GM18517 (cell line): ENCODE results near the gene CITED1.
A peak's percentile ranks its signal among the peaks of the same experiment; 100 is the strongest.
"Not testable (repeated sequence)": the region's sequence is repeated elsewhere in the genome, so short reads cannot be mapped to it uniquely, and the experiment has no call there.

Source experiments
- ATAC-seq: cut with Tn5 transposase; IDR thresholded peaks from one replicate; pipeline ENCODE4 v1.9.1; 2021; ENCODE audit warnings: mild to moderate bottlenecking, moderate library complexity; ENCODE audit not compliant: unreplicated experiment

The CITED1 gene

DNA sequence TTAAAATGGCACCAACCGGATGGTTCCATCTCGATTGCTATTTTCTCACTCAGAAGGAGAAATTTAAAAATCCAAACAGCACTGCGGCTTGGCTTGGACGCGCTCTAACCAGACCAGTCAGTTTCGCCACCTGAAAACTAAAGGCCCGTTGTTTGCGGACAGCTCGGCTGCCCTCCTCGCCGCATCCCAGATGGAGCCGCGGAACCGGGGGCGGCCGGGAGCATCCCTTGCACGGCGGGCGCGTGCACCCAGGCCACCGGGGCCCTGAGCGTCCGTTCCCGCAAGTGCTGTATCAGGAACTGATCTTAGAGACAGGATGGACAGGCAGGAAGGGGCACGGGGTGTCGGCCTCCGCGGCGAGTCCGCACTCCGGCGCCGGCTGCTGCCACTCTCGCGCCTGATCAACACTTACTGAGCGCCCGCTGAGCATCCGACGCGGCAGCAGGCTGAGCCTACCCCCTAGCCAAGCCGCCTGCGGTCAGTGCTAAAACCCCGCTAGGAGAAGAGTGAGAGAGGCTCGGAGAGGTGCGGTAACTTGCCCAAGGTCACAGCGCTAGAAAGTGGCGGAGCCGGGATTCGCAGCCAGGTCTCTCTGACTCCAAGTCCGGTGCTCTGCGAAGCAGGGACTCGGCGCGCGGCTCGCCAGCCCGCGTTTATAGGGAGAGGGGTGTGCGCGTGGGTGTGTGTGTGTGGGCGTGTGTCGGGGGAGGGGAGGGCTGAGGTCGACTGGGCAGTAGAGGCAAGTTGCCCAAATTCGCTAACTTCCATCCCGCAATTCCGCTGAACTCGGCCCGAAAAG lies at the start of gene CITED1:
Gene CITED1, minus strand, starts transcription at position 629 of the 799 bp plus-strand sequence. CDS start 3,045 bp downstream, outside the sequence.
- no peak for ATAC-seq

- no peak for ATAC-seq
Measured at GRCh38 chrX:72352786-72353185, 47.1 kb upstream of the CITED1 start.

DNA sequence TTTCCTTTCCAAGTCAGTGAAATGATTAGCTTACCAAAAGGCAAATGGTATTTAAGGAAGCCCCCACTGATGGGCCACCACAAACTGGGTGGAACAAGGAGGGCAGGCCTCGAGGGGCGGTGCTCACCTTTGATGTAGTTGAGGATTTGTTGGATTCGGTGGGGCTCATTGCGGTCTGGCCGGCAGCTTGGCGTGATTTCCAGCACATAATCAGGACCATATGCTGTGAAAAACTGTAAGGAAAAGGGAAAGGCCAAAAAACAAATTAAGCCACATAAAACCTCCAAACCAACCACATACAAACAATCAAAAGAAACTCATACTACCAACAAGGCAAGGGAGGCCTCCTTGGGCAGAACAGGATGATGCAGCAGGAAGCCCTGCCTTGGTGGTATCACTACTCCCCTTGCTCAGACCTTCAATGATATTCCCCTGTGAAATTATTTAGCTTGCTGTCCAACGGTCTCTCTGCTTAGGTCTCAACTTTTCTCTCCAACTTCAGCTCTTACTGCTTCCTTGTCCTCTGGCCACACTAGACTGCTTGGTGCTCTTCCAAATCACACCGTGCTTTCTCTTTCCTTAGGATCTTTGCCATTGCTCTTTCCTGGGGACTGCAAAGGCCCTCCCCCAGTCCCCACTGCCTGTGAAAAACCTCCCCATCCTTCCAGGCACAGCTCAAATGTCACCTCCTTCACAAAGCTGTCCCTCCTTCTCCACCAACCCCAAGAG lies 46.1 kb upstream of the CITED1 start:
- ATAC-seq: no peak

DNA sequence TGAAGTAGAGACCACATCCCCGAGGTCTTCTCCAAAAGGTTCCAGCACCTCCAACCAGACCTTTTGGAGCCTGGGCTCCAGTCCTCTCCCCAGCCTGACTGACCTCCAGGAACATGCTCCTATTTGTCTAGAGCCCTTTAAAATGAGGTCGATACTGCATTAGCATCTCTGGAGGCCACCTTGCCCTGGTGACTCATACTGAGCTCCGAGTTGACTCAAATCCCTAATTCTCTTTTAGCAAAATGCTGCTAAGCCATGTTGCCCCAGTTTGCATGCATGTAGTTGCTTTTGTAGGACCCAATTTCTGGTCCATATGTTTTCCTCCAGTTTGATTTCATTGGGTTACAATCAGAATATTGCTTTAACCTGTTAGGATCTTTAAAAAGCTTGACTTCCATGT lies 43.5 kb upstream of the CITED1 start:
- ATAC-seq: peak; percentile 92

DNA sequence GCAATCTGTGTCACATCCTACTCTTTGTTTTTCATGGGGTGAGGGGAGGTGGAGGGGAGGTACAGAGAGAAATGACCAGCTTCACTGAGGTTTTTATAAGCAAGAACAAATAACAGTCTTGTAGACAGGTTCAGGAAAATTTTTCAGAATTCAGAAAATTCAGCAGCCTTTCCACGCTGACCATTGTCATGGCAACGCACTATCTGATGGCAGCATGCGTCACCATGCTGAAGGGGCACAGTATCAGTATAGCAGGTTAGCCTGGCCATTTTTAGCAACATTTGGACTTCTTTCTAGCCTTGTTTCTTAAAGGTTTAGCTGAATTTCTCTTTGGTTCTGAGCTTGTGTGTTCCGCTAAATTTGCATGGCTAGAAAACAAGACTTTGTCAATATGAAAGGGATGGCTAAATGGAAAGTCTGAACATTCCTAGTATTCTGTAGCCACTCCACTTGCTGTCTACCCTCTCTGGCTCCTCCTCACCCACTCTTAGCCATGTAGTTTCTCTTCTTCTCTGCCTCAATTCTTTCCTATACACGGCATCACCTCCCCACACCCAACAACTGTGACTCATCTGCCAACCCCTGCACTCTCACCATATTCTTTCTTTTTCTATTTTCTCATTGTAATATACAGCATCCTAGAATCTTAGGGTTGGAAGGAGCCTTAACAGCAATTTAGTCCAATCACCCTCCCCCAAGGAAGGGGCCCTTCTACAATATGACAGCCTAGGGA lies 42.7 kb upstream of the CITED1 start:
- ATAC-seq: no peak

DNA sequence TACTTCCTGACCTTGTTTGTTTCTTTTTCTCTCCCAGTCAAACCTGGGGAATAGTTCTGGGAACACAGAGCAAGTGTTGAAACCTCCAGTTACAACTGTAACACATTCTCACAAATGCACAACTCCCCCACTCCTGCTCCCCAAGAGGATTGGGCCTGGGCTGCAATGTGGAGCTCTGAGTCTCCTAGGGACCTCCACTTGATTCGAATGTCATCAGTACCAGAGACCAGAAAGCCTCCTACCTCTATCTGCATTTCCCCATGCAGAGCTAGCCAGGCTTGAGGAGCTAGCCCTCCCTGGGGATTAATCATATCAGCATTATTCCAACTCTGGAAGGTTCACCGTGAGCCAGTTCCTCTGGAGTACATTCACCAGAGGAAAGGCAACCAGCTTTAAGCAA lies 41.7 kb upstream of the CITED1 start:
- no peak for ATAC-seq

GRCh38 chrX:72346302-72346949 lies 40.7 kb upstream of the CITED1 start:
- no peak for ATAC-seq

DNA sequence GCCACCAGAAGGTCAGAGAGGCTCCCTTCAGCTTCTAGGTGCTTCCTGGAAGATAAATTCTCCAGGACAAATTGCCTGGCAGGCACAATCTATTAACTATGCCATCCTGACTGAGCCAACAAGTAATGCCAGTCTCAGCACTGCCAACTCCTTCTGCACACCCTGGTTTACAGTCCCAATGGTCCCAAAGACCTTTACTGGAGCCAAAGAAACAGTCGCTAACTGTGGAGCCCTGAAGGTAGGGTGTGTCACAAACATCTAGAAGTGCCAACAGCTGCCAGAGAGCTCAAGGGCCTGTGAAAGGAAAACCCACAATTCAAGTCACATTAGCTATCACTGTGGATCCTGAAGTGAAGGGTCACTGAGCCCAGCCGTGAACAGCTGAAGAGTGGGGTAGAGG lies 34.9 kb upstream of the CITED1 start:
- ATAC-seq: no peak

DNA sequence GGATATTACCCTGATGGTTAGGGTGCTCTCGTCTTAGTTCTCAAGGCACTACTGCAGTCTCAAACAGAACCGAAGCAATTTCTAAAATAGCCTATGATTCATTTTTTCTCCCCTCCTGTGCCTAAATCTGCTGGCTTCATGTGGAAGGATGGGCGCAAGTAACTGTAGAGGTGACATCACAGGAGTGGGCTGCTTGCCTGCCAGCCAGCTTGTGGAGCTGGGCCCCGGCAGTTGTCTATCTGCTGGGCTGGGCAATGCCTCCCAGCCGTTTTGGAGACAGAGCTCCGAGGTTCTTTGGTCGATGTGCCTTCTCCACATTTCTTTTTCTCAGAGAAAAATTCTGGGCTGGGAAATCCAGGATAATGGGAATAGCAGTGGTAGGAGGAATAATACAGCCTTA lies 34.3 kb upstream of the CITED1 start:
- ATAC-seq: no peak

GRCh38 chrX:72330131-72330530 lies 24.4 kb upstream of the CITED1 start:
- ATAC-seq: no peak

DNA sequence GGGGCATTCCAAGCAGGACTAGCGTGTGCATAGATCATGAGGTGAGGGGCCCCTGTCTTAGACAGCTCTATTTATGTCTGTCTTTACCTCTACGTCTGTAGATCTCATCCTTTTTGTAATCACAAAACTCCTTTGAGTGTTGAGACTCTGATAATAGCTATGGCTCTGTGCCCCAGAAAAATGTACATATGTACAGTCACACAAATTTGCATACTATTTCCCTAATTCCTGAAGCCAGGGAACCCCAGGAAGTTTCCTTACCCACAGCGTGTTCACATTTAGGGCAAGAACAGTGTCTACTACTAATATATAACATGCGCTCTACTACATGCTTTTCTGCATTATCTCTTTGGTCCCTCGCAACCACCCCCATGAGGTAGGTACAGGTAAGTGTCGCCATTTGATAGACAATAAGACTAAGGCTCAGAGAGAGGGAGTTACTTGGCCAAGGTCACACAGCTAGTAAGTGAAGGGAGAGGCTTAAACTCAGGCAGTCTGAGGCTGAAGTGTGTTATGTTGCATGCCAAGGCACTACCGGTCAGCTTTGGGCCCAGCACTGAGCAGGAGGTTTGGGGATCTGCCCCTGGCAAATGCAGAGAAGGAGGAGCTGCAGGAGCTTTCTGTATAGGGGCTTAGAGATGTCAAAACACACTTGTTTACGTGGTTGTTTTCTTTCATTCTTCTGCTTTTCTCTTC lies 21.0 kb upstream of the CITED1 start:
- ATAC-seq: no peak

GRCh38 chrX:72319651-72320050 lies 13.9 kb upstream of the CITED1 start:
- not testable (repeated sequence) for ATAC-seq

GRCh38 chrX:72317139-72317538 lies 11.4 kb upstream of the CITED1 start:
- ATAC-seq: no peak

- ATAC-seq: no peak
Measured at GRCh38 chrX:72316408-72317110, 10.8 kb upstream of the CITED1 start.

- ATAC-seq: no peak
Measured at GRCh38 chrX:72314881-72315280, 9.2 kb upstream of the CITED1 start.

DNA sequence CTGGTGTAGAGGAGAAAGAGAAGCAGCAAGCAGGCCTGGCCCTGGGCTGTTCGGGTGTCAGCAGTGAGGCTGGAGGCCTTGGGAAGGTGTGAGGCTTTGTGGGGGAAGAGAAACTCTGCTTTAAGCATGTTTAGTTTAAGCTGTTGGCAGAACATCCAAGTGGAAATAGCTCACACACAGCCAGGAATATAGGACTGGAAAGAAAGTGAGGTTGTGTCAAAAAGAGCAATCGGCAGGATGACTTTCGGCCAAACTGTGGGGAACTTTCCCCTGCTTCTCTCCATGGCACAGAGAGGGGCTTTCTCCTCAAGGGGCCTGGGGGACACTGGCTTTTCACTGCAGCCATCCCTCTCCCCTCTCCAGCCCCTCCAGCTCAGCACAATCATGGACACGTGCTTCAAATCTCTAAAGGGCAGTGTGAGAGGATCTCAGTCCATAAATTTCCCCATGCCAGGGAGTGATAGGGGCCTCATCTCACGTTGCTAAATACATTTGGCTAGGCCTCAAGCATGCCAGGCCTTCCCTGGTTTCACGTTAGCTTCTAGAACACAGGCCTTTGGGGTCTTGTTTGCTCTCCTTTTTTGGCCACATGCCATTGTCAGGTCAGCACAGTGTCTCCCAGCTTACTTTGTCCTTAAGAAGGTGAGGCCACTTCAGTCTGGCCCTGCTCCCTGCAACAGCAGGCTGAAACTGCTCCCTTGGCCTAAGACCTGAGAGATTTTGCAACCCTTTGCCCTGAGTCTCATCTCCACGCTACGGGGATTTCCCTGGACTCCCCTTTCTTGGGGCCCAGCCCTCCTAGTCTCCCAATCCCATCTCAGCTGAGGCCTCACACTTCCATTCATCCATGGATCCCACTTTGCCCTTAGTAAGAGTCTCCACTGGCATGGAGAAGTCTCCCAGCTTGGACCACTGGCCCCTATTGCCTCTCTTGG lies 8.3 kb upstream of the CITED1 start:
- no peak for ATAC-seq

DNA sequence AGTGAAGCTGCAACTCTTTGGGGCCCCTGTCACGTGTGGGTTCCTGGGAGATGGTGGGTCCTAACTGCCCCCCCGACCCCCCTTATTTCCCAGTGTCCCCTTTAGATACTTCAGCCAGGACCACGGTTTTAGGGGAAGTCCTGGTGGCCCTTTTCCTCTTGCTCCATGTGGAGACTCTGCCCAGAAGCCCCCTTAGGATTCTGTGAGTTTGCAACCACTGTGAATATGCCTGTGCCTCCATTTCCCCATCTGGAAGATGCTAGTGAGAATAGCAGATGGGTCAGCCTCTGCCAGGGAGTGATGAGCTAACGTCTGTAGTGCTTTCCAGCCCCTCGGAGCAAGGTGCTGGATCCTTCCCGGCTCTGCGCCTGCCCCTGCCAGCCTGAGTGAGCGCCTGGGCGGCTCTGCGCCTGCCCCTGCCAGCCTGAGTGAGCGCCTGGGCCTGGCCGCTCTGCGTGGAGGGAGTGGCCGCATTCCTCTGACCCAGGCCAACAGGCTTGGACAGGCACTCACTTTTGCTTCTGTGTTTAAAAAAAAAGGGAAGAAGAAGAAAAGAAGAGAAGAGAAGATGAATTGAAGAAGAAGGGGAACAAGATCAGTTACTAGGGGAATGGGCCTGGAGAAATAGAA lies 6.7 kb upstream of the CITED1 start:
- ATAC-seq: no peak

GRCh38 chrX:72309297-72310071 lies 3.8 kb upstream of the CITED1 start:
- no peak for ATAC-seq
